MM.1S (cell line): ENCODE results near the gene LSM8.

ENCODE experiments used
- CTCF ChIP-seq: fragments of 300-600 bp; sonication (generic); IDR thresholded peaks from 2 replicates; pipeline ENCODE4 v1.5.1; 2016; ENCODE audit warnings: antibody characterized with exemption, low read length, mixed read lengths
- EZH2 ChIP-seq: fragments of 300-600 bp; sonication (generic); optimal IDR thresholded peaks from 2 replicates; pipeline ENCODE3; 2017; ENCODE audit warnings: low read depth, mild to moderate bottlenecking, antibody characterized with exemption, low read length, mixed read lengths

- TF ChIP-seq CTCF (no peak), EZH2 (no peak)
Observed at GRCh38 chr7:118183428-118183785, 557 bp upstream of the LSM8 start.
